GM21619 (cell line): ENCODE results near the gene INO80B.
"Not testable (repeated sequence)": the region's sequence is repeated elsewhere in the genome, so short reads cannot be mapped to it uniquely, and the experiment has no call there.

Source experiments
- ATAC-seq: cut with Tn5 transposase; IDR thresholded peaks from one replicate; pipeline ENCODE4 v1.9.1; 2021; ENCODE audit not compliant: unreplicated experiment

INO80B gene

GRCh38 chr2:74454654-74455511, at the start of gene INO80B:
TSS of gene INO80B (plus strand) at chr2:74455087. CDS start at chr2:74455117, 30 bp downstream.
- peak; percentile 42 for ATAC-seq

DNA sequence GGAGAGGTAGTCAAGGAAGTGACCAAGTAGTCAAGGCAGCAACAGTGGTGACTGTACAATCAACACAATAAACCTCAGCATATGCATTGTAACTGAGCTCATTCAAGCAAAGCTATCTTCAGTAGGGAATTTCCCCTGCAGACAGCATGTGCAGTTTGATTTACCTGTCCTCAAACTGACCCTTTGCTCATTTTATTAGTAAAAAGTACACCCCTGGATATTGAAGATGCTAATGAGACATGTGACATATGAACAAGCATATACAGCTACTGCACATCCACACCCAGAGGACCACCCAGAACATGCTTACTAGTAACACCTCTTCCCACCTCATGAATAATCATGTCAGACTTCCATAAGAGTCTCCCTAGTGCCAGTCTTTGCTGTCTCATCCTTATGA, 48.9 kb upstream of the INO80B start:
- no peak for ATAC-seq

GRCh38 chr2:74407682-74408081, 47.2 kb upstream of the INO80B start:
- no peak for ATAC-seq

GRCh38 chr2:74413001-74413698, 41.7 kb upstream of the INO80B start:
- ATAC-seq = no peak

- ATAC-seq = no peak
Measured at GRCh38 chr2:74414441-74414840, 40.4 kb upstream of the INO80B start.

DNA sequence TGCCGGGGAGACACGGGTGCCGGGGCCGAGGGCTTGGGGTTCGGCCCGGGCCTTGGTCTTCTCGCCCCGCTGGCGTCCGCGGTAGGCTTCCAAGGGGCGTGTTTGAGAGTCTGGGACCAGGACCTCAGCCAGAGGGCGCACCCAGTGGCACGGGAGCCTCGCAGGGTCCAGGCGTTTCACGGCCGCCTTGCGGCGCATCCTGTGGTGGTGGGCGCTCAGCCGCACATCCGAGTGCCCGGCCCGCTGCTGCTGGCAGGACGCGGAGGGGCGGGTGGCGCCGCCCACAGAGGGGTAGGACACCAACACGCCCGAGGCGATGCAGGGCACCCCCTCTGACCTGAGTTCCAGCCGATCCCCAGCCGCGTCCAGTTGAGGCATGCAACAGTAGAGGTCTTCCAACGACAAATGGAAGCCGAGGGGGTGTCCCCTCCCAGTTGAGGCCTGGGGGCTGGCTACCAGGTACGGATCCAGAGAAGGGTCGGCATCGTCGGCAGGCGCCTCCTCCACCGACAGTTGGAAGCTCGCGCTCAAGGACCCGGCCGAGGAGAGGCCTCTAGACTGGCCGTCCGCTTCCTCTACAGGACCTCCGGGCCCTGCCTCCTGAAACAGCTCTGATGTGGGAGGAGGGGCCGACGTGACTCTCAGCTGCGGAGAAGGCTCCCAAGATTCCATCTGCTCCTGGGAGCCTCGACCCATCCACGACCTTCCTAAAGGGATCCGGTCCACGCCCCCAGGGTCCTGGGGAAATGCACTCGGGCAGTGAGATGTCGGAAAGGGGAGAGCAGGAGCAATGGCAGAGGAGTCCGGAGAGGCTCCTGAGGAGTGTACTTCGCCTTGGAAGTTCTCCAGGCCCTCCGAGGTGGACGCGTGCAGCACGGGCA, 39.8 kb upstream of the INO80B start:
- ATAC-seq = no peak

- no peak for ATAC-seq
Measured at GRCh38 chr2:74415762-74416395, 39.0 kb upstream of the INO80B start.

DNA sequence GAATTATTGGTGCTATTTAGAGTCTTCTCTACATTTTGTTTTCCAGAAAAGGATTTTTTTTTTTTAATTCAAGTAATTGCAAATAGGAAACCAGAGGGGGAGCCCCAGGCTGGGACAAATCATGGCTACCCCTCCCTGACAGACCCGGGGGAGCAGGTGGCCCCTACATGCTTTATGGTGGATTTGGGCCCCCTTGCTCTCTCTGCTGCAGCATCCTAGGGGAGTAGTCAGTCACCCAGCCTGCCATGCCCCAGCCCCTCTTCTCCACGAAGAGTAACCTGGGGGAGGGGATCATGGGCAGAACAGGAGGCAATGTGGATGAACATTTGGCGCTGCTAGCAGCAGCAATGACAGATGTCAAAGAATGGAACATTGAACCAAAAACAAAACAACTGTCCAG, 38.1 kb upstream of the INO80B start:
- ATAC-seq = no peak

DNA sequence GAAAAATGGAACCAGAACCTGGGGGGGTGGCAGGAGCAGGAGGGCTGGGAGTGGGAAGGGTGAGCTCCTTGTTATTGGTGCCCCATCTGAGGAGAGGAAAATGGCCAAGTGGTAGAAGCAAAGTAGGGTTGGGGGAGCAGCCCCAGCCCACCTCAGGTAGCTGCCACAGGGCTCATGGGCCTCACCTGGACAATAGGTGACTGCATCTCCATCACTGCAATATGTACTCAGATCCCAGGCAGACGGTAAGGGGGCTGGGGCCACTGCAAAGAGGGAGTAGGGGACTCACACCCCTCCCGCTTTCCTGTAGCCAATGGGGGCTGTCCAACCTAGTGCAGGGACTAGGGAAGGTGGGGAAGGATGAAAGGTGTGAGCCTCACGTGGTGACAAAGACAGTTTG, 37.7 kb upstream of the INO80B start:
- ATAC-seq = no peak

GRCh38 chr2:74417763-74418162, 37.1 kb upstream of the INO80B start:
- no peak for ATAC-seq

DNA sequence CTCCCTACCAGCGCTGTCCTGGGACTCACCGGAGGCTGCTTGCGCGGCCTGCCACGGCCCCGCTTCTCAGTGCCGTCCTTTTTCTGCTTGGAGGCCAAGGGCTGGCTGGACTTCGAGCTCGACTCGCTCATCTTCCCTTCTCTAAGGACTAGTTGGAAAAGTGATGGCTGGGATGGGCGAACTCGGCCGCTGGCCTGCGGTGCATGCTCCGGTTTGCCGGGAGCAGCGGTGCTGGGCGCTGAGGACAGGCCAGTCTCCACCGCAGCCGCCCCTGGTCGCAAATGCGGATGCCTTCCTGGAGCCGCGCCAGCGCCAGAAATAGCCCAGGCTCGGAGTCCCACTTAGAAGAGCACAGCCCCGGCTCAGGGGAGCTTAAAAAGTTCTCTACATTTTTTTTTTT, 36.6 kb upstream of the INO80B start:
- ATAC-seq = no peak

- ATAC-seq = no peak
Measured at GRCh38 chr2:74419345-74419744, 35.5 kb upstream of the INO80B start.

- no peak for ATAC-seq
Measured at GRCh38 chr2:74420006-74420405, 34.9 kb upstream of the INO80B start.

DNA sequence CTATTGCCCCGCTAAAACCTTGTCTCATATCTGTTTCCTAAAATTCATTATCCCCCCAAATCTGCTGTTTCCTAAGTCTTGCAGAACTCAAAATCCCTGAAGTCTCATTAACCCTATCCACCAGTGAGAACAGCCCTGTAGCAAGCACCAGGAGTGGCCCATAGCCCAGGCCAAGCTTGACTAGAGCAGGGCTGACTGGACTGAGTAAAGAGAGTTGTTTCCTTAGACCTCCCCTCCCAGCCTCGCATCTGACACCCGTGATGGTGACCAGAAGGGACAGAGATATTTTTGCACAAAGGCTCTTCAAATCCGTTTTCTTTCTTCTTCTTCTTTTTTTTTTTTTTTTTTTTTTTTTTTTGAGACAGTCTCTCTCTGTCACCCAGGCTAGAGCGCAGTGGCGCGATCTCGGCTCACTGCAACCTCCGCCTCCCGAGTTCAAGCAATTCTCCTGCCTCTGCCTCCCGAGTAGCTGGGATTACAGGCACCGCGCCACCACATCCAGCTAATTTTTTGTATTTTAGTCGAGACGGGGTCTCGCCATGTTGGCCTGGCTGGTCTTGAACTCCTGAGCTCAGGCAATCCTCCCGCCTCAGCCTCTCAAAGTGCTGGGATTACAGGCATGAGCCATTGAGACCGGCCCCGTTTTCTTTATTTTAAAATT, 34.3 kb upstream of the INO80B start:
- ATAC-seq = not testable (repeated sequence)

DNA sequence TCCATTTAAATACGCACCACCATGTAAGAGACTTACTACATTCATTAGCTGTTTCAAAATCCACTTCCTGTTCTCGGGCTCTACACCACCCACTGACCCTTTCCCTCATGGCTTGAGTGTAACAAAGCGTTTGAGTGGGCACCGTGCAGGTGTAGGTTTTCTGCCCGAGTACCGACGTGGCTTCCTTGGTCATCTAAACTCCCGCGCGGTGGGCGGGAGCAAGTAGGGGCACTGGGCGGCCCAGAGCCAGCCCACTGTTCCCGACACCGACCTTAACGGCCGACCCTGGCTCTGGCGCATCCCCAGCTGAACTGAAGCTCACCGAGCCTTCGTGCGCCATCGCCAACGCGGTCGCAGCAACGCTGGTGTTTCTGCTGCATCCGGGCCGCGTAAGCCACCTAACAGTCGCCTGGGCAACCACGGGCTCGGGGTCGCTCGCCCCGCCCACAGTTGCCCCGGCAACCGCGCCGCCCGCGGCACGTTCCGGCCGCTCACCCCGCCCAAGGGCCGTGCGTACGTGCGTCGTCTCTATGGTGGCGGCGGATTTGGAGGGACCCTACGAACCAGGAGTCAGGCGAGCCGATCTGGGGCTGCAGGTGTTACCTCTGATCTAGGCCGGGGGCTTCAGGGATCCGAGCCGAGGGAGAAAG, 33.5 kb upstream of the INO80B start, which contains the start of the genes C2orf81 and WDR54:
TSS of gene C2orf81 (minus strand) at position 399 of the 650 bp plus-strand sequence. CDS start at position 340, 59 bp downstream.
TSS of gene WDR54 (plus strand) at position 510 of the 650 bp plus-strand sequence. CDS start 424 bp downstream, outside the sequence.
- ATAC-seq = peak; percentile 85

- ATAC-seq = no peak
Measured at GRCh38 chr2:74423231-74424095, 31.4 kb upstream of the INO80B start.

DNA sequence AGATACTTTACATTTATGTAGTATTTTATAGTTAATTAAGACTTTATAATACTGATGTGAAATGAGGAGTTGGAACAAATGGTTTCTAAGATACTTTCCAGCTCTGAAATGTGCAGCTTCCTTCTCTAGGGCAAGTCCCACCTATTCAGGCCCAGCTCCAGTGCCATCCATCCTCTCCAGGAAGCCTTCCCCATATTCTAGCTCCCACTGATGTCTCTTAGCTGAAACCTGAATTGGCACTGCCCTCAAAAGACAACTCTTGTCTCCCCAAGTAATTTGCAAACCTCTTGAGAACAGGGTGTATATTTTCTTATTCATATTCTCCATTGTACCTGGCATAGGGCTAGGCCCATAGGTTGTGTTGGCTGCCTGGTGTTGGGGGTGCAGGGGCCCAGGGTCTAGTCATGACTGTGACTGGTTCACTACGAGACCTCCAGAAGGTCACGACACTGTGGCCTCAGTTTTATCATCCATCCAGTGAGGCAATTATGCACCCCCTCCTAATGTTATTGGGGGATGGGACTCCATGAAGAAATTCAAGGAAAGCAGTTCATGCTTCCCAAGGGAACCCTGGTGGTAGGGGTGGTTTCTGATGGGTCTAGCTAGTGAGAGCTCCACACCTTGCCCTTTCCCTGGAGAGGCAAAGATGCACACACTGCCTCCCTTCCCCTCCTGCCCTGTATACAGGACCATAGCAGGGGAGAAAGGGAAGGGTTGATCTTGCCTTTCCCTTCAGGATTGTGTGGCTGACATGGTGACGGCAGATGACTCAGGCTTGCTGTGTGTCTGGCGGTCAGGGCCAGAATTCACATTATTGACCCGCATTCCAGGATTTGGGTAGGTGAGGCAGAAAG, 30.5 kb upstream of the INO80B start:
- no peak for ATAC-seq

- no peak for ATAC-seq
Measured at GRCh38 chr2:74424995-74425406, 29.9 kb upstream of the INO80B start.
